Measurements from ENCODE around the gene RAMP1.

- TF ChIP-seq CTCF (IDR thresholded peaks at IDR 0.05; ENCODE audit: insufficient read depth, low read length, poor library complexity, severe bottlenecking): no peak
- no peak for TF ChIP-seq EZH2phosphoT487 (conservative IDR thresholded peaks at IDR 0.05; ENCODE audit: low read length)
Measured at GRCh38 chr2:237876061-237876526, 16.7 kb downstream of the RAMP1 start.

All from SU-DHL-6 (cell line).